ENCODE measurements around the gene OR3A2.
"Not testable (repeated sequence)": the region's sequence is repeated elsewhere in the genome, so short reads cannot be mapped to it uniquely, and the experiment has no call there.

The OR3A2 gene

DNA sequence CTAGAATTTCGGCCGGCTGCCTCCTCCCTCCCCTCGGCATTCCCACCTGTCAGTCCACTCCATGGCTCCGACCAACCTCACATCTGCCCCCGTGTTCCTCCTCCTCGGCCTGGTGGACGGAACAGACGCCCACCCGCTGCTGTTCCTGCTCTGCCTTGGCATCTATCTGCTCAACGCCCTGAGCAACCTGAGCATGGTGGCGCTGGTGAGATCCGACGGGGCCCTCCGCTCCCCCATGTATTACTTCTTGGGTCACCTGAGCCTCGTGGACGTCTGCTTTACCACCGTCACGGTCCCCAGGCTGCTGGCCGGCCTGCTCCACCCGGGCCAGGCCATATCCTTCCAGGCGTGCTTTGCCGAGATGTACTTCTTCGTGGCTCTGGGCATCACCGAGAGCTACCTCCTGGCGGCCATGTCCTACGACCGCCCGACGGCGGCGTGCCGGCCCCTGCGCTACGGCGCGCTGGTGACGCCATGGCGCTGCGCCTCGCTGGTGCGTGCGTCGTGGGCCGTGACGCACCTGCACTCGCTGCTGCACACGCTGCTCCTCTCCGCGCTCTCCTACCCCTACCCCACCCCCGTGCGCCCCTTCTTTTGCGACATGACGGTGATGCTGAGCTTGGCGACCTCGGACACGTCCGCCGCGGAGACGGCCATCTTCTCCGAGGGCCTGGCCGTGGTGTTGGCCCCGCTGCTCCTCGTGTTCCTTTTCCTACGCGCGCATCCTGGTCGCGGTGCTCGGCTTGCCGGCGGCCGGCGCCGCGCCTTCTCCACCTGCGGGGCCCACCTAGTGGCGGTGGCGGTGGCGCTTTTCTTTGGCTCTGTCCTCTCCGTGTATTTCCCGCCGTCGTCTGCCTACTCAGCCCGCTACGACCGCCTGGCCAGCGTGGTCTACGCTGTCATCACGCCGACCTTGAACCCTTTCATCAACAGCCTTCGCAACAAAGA lies at the start of gene OR3A2:
OR3A2 (minus strand) TSS at position 440 of the 948 bp plus-strand sequence.
- DNase-seq, result peak in 1 of 58 donors; percentile 4

DNA sequence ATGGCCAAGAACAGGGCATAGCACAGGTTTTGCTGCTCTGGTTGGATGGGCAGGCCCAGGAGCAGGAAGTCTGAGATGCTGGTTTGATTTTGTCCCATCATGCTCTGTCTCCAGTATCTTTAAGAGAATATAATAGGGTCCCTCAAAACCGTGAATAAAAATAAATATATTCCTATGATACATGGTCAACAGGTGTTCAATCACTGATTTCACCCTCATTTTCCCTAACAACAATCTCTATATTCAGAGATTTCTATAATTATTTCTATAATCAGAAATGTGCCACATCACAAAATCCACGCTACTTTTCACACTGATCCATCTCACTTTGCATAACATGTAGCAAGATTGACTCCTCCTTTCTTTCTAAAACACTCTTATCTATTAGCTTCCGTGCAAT lies 47.6 kb upstream of the OR3A2 start, which contains the start of gene OR1E2:
OR1E2 (minus strand) TSS at position 101 of the 400 bp plus-strand sequence; CDS start at position 101, 0 bp downstream.
- no peak for DNase-seq

DNA sequence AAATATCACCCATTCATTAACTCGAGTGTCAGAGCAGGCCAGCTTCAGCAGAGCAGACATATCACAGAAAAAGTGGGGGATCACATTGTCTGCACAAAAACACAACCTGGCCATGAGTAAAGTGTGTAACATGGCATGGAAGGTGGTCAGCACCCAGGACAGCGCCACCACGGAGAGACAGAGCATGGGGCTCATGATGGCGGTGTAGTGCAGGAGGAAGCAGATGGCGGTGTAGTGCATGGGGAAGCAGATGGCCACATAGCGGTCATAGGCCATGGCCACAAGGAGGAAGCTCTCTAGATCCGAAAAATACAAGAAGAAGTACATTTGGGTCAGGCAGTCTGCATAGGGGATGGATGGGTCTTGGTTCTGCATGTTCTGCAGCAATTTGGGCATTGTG lies 47.1 kb upstream of the OR3A2 start:
- peak in 5 of 58 donors; percentile 1 to 28 (median 2) for DNase-seq

DNA sequence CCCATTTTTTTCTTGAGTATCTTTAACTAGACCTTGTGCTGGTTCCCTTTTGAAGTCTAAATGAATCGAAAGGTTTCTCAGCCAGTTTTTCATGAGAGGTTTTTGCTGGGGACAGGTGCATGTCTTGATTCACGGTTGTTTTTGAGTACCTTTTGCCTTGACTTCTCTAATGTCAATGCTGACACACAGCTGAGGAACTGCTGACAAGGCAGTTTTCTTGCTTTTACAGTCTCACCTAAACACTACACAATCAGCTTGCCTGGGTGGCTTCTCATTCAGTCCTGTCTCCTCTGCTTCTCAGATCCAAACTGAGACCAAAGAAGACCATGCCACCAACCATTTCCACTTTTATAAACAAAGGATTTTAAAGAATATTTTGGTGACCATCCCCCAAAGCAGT lies 32.1 kb upstream of the OR3A2 start:
- DNase-seq, result no peak

DNA sequence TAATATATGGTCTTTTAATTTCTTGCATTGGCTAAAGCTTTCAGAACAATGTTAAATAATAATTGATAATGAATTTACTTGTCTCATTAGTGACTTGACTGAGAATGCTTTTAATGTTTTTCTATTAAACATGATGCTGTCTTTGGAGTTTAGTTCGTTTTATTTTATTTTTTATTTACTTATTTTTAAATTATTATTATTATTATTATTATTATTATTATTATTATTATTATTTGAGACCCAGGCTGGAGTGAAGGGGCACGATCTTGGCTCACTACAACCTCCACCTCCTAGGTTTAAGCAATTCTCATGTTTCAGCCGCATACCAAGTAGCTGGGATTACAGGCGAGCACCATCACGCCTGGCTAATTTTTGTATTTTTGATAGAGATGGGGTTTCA lies 29.5 kb upstream of the OR3A2 start:
- DNase-seq, result no peak

DNA sequence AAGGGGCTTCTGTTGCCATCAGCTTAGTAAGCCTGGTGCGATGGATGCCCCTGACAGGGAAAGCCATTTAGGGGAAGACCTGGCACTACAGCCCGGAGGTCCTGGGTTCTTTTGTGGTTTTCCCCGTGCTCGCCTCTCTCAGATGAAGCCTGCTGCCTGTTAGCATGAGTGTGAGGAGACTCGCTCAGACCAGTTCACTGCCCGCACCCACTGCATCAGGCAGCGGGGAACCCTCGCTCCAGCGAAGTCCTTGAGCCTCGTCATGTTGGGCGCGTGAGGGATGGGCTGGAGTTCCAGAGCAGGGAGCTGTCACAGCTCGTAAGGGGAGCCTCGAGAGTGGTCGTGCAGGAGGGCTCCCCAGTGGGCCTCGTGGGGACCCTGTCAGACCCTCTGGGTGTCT lies 26.1 kb upstream of the OR3A2 start:
- DNase-seq, result not testable (repeated sequence)

DNA sequence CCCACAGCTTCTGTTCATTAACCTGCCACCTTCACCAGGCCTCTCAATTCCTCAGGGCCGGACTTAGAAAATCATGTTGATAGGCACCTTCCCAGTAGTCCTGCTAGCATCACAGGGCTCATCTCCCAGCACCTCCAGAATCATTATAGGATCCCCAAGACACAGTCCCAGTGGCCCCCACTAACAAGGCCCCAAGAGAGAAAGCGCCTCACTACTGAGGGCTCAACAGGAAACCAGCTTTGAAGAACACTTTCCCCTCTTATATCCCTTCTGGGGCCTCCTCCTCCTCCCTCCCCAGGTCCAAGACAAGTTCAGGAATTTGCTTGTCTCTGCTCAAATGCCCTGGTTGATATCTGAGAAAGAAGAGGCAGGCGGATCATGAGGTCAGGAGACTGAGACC lies 25.0 kb upstream of the OR3A2 start, which contains the start of gene OR3A3:
OR3A3 (plus strand) TSS at position 301 of the 400 bp plus-strand sequence.
- DNase-seq, result no peak

DNA sequence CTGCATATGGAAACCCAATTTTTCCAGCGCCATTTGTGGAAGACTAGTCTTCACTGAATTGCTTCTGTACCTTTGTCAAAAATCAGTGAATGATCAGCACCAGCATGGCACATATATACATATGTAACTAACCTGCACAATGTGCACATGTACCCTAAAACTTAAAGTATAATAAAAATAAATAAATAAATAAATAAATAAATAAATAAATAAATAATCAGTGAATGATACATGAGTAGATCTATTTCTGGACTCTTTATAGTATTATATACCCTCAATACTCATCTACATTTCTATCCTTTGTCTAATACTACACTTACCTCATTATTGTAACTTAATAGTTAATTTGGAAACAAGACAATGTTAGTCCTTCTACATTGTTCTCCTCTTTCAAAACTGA lies 17.7 kb upstream of the OR3A2 start:
- not testable (repeated sequence) for DNase-seq

DNA sequence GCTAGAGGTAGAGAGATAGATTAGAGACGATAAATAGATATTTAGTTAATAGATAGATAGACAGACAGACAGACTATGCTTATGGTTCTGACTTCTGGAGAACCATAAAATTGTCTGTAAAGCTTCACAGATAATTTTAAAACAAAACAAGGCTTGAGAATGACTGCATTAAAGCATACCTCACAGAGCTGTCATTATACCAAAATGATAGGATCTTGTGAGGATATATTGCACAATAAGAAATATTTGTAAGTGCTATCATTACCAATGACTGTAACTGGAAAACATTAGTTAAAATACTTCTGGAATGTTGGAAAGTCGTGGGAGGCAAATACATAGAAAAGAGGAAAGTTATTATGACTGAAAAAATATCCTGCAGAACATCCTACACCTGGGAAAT lies 15.7 kb upstream of the OR3A2 start:
- DNase-seq, result no peak

DNA sequence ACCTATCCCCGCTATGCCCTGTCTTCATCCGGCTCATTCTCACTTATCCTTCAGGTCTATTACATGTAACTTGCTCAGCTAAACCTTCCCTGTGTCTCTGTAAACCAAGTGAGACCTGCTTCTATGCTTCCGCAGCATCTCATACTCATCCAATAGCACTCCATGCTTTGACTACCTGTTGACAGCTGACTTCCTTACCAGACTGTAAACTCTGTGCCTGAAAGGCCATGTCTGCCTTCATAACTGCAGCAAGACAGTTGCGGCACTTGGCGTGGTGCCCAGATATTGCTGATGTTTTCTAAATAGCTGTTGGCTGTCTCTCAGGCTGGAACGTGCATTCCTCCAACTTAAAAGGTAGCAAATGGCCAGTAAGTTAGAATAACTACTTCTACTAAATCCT lies 13.9 kb upstream of the OR3A2 start:
- DNase-seq, result no peak

DNA sequence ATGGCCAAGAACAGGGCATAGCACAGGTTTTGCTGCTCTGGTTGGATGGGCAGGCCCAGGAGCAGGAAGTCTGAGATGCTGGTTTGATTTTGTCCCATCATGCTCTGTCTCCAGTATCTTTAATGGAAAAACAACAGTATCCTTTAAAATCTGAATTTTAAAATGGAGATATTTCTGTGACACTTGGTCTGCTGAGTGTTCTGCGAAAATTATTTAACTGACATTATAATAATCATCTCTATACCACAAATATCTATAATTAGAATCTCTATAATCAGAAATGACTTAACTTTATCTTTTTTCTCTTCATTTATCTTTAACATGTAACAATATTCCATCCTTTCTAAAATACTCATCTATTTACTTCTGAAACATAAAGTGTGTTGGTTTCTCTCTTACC lies 12.2 kb upstream of the OR3A2 start, which contains the start of gene OR1E1:
OR1E1 (minus strand) TSS at position 101 of the 400 bp plus-strand sequence; CDS start at position 101, 0 bp downstream.
- DNase-seq, result no peak

DNA sequence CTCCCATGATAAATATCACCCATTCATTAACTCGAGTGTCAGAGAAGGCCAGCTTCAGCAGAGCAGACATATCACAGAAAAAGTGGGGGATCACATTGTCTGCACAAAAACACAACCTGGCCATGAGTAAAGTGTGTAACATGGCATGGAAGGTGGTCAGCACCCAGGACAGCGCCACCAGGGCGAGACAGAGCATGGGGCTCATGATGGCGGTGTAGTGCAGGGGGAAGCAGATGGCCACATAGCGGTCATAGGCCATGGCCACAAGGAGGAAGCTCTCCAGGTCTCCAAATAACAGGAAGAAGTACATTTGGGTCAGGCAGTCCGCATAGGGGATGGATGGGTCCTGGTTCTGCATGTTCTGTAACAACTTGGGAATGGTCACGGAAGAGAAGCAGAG lies 11.7 kb upstream of the OR3A2 start:
- DNase-seq, result not testable (repeated sequence)

DNA sequence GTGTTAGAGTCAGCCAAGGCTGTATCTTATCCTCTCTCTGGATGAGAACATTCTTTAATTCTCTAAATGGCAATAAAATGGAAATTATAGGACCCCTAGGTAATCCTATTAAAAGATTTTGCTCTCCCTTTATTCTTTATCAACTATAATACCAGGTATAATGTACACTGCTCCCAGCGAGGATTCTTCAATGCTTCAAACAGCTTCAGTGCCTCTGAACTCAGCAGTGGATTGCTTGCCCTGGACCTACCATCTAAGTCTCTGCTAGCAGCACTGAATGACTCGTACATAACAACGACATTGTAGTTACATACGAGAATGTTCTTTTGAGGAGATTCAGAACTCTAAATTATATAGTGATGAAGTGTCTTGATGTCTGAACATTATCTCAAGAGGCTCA lies 3.7 kb upstream of the OR3A2 start:
- no peak for DNase-seq

DNA sequence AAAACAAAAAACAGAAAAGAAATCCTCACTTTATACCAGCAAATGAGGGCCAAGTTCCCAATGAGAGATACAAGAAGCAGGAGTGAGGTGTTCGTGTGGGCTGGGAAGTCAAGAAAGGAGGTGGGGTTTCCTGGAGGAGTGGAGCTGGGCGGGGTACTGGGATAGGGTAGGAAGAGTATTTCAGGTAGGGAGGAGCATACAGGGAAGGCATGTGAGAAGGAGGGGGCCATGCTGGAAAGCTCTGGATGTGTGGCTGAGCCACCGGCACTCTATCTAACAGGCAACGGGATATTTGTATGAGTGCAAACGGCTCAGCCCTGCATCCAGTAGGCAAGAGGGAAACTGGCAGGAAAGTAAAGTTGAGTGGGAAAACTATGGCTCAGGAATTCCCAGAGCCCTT lies 4.2 kb downstream of the OR3A2 start:
- DNase-seq, result no peak

DNA sequence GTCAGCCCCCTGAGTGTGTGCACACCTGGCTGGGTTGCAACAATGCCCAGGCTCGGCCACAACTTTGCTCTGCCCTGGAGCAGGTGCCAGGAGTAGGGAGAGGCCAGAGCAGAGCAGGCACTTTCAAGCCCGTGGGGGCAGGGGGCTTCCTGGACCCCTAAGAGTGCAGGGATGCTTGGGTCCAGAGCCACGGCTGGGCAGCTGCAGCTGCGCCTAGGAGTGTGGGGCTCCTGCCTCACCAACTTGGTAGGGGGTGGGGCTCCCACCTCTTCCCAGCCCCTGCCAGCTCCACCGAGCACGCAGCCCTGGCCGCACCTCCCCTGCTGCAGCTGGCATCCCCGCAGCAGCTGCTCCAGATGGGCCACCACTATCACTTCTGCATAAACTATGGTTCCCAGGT lies 7.8 kb downstream of the OR3A2 start:
- DNase-seq, result no peak

DNA sequence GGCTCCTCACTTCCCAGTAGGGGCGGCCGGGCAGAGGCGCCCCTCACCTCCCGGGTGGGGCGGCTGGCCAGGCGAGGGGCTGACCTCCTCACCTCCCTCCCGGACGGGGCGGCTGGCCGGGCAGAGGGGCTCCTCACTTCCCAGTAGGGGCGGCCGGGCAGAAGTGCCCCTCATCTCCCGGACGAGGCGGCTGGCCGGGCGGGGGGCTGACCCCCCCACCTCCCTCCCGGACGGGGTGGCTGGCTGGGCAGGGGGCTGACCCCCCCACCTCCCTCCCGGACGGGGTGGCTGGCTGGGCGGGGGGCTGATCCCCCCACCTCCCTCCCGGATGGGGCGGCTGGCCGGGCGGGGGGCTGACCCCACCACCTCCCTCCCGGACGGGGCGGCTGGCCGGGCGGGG lies 14.9 kb downstream of the OR3A2 start:
- not testable (repeated sequence) for DNase-seq

DNA sequence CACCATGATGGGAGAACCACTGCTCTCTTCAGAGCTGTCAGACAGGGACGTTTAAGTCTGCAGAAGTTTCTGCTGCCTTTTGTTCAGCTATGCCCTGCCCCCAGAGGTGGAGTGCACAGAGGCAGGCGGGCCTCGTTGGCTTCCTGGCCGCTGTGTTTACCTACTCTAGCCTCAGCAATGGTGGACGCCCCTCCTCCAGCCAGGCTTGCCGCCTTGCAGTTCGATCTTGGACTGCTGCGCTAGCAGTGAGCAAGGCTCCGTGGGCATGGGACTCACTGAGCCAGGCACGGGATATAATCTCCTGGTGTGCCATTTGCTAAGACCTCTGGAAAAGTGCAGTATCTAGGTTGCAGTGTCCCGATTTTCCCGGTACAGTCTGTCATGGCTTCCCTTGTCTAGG lies 43.3 kb downstream of the OR3A2 start:
- not testable (repeated sequence) for DNase-seq

DNA sequence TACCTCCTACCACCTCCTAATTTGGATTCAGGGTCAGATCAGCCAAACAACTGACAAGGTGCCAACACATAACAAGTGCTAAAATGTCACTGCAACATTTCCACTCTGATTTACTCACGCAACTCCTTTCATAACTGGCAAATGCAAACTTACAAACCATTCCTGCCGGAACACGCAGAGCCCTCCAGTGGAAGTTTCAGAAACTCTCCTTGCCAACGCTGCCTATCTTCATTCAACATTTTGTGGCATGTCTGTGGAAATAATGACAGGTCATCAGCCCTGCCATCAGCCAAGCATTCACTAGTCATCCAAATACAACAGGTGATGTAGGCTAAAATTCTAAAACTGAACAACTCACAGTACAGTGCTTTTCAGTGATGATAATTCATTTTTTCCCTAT lies 50.2 kb downstream of the OR3A2 start:
- DNase-seq, result no peak

DNA sequence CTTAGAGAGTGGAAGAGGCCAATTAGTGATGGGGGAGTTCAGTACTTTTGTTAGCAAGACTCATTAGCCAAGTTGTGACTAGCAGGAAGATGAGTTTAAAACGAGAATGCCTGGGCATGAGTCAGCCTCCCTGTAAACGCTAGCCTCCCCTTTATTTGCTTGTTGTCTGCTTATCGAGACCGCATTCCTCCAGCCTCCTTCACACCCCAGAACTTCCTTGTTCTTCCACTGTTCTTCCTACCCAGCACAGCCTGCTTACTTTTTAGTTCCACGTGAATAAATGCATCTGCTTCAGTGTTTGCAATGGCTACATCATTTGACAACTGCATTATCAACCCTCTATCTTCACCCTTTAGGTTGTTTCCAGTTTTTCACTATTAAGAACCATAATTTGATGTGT lies 67.8 kb downstream of the OR3A2 start:
- no peak for DNase-seq

DNA sequence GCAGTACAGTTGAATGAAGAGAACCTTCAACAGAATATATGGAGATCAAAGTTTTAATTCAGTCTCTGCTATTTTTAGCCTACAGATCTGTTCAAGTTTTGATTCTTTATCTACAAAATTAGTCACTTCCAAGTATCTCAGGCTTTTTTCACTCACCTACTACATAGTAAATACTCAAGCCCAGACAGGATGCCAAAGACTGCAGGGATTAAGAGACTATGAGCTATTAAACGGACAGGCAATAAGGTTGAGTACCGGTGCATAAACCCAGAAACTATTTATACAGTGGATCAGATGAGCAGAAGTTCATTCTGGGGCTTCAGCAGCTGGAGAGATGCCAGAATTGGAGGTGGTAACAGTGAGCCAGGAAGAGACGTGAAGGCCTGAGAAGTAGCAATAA lies 69.3 kb downstream of the OR3A2 start:
- no peak for DNase-seq

DNA sequence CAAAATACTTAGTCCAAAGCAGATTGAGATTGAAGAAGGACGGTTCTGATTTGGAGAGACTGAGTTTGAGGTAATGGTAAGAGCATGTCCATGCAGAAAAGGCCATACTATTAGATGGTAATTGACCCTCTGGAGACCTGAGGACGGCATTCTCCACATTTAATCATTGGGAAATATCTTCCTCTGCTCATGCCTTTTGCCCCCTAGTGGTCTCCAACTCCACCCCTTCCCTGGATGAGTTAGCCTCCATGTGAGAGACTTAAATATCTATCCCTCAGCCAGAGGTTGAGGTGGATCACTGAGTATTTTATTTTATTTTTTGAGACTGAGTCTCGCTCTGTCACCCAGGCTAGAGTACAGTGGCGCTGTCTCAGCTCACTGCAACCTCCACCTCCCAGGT lies 77.5 kb downstream of the OR3A2 start:
- no peak for DNase-seq

DNA sequence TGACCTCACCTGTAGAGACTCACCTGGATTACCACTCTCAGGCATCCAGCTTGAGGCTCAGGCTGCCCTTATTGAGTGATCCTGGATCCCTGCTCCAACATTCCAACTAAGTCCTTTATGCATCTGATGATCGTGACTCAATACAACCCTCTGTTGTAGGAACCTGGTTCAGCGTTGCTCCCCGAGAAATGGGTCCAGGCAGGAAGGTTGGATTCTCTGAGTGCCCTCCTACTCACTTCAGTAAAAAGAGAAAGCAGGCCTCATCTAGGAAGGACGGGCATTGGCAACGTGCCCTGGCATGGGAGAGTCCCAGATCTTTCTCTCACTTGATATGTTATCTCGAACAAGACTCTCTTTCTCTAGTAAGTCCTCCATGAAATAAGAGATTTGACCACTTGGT lies 87.8 kb downstream of the OR3A2 start, which contains the start of gene OR3A1:
OR3A1 (minus strand) TSS at position 101 of the 400 bp plus-strand sequence. CDS start 5,778 bp downstream, outside the sequence.
- DNase-seq, result no peak

DNA sequence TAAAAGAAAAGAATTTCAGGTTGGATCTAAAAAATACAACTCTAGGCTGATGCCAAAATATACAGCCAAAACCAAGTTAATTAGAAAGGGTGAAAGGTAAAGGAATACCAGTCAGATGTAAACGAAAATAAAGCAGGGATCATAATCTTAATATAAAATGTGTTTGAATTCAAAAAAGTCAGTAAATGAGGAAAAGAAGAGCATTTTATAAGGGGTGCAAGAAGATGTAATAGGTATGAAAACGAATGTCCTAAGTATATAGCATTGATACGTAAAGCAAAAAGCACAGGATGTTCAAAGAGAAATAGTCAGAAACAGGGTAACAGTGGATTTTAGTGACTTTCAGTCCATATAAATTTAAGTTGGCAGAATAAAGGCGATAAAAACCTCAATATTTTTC lies 90.5 kb downstream of the OR3A2 start:
- no peak for DNase-seq
